G401.6 (cell line): Measurements from ENCODE around the gene WASF2.
"Not testable (repeated sequence)": the region's sequence is repeated elsewhere in the genome, so short reads cannot be mapped to it uniquely, and the experiment has no call there.

Source experiments
- FAIRE-seq: peaks from 2 replicates; lab custom pipeline; 2012; peaks lifted over from hg19 to GRCh38; lab: Jason Lieb, UNC

Gene WASF2

GRCh38 chr1:27496604-27497155, 6.7 kb upstream of the WASF2 start:
- FAIRE-seq = no peak

GRCh38 chr1:27492796-27493195, 2.8 kb upstream of the WASF2 start:
- no peak for FAIRE-seq

DNA sequence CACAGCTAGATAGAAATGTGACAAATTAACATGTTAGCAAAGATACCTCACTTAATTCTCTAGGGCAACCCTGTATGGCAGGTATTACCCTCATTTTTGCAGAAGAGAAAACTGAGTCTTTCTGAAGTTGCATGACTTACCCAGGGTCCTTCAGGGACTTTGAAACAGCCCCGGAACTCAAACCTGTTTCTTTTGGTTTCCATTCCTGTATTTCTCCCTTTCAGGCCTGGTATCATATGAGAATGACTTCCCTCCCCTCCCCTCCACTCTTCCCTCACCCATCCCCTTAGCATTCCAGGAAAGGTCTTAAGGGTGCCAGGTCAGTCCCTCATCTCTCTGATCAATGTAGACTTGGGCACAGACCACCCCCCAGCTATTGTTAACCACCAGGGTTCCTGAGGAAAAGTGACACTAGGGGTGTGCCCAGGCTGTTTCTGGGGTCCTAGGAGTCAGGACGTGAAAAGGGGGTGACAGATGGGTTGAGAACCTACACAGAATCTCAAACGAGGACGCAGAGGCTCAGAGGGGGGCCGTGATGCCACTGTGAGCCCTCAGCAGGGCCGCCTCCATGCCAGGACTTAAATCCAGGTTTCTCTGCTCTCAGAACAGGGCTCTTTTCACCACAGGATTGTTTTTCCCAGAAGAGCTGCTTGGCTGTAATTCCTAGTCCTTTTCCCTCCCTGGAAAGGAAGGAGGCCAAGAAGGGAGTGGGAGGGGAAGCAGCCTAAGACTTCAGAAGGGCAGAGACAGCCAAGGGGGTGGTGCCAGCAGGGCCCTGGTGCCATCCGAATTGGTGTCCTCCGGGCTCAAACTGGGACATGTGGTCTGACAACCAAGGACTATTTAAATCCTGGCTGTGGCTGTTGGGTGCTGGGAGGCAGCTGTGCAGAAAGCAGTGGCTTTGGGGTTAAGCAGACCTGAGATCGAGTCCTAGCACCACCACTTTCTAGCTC, 2.1 kb upstream of the WASF2 start:
- FAIRE-seq = no peak

DNA sequence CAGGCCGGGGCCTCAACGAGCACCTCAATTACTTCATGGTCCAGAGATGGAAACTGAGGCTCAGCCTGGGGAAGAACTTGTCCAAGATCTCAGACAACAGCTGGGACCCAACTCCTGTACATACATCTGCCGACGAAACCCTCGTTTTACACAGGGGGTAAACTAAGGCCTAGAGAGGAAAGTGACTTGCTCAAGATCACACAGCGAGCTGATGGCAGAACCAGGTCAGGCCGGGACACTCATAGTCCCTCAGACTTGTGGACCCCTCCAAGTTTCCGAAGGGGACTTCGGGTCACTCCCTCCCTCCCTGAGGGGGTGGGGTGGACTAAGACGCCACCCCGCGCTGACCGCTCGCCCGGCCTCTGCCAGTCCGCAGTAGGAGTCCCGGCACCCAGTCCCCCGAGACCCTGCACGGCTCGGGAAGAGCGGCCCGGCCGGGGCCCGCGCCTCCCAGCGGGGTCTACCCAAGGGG, 430 bp downstream of the WASF2 start:
- no peak for FAIRE-seq

DNA sequence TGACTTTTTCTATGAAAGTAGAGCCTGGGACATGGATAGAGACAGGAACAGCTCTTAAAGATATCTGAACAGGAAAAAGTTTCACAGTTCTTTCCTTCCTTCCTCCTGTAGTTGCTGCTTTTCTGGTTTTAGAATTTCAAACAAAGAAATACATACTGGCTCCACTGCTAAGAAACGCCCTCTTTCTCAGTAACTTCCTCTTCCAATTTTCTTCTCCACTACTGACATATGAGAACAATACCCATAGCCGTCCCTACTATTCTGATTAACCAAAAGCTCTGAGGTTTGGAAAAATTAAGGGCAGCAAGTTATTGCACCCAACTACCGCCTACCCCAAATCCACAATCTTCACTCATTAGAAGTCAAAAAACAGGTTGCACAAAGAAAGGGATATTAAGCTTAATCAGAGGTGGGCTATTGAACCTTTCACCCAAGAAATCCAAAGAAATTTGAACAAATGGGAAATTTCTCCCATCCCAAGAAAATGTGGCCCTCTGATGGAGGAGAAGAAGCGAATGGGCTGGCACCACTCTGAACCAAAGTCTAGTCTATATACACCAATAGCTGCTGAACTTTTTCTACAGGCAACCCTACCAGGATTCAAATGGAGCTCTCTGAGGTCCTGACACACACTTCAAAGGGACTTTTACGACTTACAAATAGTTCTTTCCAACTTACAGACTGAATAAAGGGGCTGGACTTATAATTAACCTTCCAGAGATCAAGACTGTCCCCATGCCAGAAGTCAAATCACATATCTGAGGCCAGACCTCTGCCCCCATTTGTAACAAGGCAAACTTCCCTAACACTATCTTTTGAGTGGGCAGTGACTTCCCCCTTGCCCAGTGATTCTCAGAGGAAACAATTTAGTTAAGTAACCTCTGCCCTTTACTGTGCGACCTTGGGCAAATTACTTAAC, 1.7 kb downstream of the WASF2 start:
- peak; percentile 42 for FAIRE-seq

- FAIRE-seq = no peak
Measured at GRCh38 chr1:27485363-27485762, 4.6 kb downstream of the WASF2 start.

GRCh38 chr1:27483659-27484058, 6.3 kb downstream of the WASF2 start:
- no peak for FAIRE-seq

GRCh38 chr1:27481994-27482620, 7.9 kb downstream of the WASF2 start:
- no peak for FAIRE-seq

DNA sequence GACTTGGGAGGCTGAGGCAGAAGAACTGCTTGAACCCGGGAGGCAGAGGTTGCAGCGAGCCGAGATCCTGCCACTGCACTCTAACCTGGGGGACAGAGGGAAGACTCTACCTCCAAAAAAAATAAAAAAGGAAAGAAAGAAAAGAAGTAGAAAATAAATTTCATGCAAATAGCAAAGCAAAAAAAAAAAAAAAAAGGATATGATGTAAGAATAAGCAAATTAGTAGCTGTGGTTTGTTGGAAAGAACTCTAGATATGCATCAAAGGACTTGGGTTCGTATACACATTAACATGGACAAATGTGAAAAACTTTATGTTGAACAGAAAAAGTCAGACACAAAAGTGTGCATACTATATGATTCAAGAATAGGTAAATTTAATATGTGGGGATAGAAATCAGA, 11.9 kb downstream of the WASF2 start:
- FAIRE-seq = no peak

GRCh38 chr1:27476237-27476636, 13.7 kb downstream of the WASF2 start:
- no peak for FAIRE-seq

DNA sequence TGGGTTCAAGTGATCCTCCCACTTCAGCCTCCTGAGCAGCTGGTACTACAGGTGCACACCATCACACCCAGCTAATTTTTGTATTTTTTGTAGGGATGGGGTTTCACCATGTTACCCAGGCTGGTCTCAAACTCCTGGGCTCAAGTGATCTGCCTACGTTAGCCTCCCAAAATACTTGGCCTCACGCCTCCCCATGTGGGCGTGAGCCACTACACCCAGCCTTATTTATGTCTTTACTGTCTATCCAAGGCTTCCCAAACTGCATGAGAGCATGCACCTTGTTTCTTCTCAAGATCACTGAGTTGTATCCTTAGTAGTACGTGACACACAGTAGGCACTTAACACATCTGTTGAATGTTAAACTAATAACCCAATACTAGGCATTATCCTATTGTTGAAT, 14.2 kb downstream of the WASF2 start:
- FAIRE-seq = no peak

- FAIRE-seq = no peak
Measured at GRCh38 chr1:27473755-27474154, 16.2 kb downstream of the WASF2 start.

GRCh38 chr1:27472098-27472497, 17.9 kb downstream of the WASF2 start:
- FAIRE-seq = not testable (repeated sequence)

GRCh38 chr1:27471477-27471876, 18.5 kb downstream of the WASF2 start:
- no peak for FAIRE-seq

DNA sequence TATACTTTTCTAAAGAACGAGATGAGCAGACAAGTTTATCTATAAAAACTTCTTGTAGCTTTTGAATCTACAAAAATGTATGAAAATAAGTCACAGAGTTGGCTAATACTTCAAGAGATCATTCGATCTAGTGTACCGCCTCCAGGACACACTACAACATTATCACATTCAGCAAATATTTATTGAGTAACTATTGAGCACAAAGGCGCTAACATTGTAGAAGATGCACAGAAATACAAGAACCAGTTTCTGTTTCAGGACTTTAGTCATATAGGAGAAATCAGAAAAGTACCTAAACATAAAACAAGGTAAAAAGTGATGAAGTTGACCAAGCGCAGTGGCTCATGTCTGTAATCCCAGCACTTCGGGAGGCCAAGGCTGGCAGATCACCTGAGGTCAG, 20.6 kb downstream of the WASF2 start:
- no peak for FAIRE-seq

DNA sequence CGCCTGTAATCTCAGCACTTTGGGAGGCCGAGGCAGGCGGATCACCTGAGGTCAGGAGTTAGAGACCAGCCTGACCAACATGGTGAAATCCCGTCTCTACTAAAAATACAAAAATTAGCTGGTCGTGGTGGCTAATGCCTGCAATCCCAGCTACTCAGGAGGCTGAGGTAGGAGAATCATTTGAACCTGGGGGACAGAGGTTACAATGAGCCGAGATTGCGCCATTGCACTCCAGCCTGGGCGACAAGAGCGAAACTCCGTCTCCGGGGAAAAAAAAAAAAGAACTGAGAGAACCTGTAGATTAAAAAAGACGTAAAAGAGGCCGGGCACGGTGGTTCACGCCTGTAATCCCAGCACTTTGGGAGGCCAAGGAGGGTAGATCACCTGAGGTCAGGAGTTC, 21.6 kb downstream of the WASF2 start:
- FAIRE-seq = not testable (repeated sequence)

DNA sequence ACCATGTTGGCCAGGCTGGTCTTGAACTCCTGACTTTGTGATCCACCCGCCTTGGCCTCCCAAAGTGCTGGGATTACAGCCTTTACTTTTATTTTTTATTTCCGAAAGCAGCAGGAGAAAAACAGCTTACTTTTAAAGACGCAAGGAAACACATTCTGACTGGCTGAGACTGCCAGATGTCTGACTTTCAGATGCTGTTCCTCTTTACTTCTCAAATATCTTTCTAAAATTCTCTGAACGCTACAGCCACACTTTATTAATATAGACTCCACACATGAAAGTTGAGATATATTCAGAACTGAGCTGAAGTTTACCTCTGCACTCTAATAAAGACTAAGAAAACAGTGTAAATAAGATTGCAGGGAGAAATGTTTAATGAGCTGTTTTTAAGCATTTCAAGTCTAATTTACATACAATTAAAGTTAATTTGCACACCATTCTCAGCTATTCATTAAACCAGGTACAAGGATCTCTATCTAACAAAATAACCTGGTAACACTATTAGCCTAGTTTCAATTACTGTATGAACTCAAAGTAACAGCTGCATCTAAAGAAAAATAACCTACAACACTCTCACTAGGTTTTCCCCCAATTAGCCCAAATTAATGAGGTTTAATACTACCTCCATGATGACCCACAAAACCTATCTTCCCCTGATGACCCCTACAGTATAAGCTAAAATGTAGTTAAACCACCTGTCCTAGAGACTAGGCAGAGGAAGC, 24.9 kb downstream of the WASF2 start:
- FAIRE-seq = no peak

- not testable (repeated sequence) for FAIRE-seq
Measured at GRCh38 chr1:27463916-27464315, 26.1 kb downstream of the WASF2 start.

DNA sequence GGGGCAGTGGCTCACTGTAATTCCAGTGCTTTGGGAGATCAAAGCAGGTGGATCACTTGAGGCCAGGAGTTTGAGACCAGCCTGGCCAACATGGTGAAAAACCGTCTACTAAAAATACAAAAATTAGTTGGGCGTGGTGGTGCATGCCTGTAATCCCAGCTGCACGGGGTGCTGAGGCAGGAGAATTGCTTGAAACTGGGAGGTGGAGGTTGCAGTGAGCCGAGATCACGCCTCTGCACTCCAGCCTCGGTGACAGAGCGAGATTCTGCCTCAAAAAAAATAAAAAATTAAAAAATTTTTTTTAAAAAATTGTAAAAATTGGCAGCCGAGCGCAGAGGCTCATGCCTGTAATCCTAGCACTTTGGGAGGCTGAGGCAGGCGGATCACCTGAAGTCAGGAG, 31.4 kb downstream of the WASF2 start:
- not testable (repeated sequence) for FAIRE-seq

- FAIRE-seq = no peak
Measured at GRCh38 chr1:27455139-27455811, 34.7 kb downstream of the WASF2 start.

DNA sequence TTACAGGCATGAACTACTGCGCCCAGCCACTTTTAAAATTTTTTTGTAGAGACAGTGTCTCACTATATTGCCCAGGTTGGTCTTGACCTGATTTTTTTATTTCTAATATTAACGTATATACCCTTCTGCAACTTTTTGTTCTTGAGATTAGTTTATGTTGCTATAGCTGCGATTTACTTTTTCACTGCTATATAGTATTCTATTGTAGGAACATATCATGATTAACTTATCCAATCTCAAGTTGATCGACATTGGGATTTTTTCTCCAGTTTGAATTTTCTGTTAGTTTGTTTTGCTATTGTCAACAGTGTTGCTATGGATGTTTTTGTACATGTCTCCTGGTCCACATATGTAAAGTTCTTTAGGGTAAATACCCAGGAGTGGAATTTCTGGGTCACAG, 35.4 kb downstream of the WASF2 start:
- FAIRE-seq = no peak
